Endothelial cell of umbilical vein (primary cell): Measurements from ENCODE around the gene ZNF723. TPM values are rescaled to one million over a fixed set of nuclear protein-coding genes. Genes with fewer than 3 reads are reported as not detected.

ENCODE experiments used
- BruUV-seq: library from RNA; stranded (reverse); fragments of 400-500 nt; replicated peaks from 2 replicates; lab custom pipeline; 2021; lab: Mats Ljungman, UMichigan
- CTCF ChIA-PET: fragments of 300-600, 350-600 bp; sonication (Branson Sonifier 250); formaldehyde crosslinking; loops from one replicate; lab custom pipeline; 2021; ENCODE audit warnings: antibody characterized with exemption, inconsistent platforms; lab: Charles Lee
- POLR2A ChIA-PET: fragments of 300-600, 350-600 bp; sonication (Branson Sonifier 250); formaldehyde crosslinking; loops from one replicate; lab custom pipeline; 2021; ENCODE audit warnings: antibody characterized with exemption, inconsistent platforms; lab: Charles Lee
- DNase-seq: peaks from one replicate; pipeline ENCODE4 v3.0.0-alpha.2; 2011; ENCODE audit warnings: low read depth, low spot score
- FAIRE-seq: peaks from 2 replicates; lab custom pipeline; 2011; peaks lifted over from hg19 to GRCh38; lab: Jason Lieb, UNC
- H2AFZ ChIP-seq: 2 replicates; pipeline ENCODE4 v1.6.0; 2012; ENCODE audit warnings: low read depth, low read length, control low read depth, inconsistent platforms
- H3K27ac ChIP-seq: 2 replicates; pipeline ENCODE4 v1.5.1; 2011; ENCODE audit warnings: low read depth, mild to moderate bottlenecking, control low read depth, low read length, moderate library complexity; ENCODE audit not compliant: insufficient read depth
- H3K27me3 ChIP-seq, 2 experiments: 2 replicates each; pipeline versions ENCODE4 v1.6.0 to v1.6.1; 2011; ENCODE audit warnings: low read length in 2 of 2, mixed read lengths in 1 of 2; ENCODE audit not compliant: control insufficient read depth in 2 of 2, insufficient read depth in 2 of 2
- H3K36me3 ChIP-seq, 2 experiments: 2 replicates in 1 of 2; 3 replicates in 1 of 2; pipeline ENCODE4 v1.5.1; 2011; ENCODE audit warnings: low read length in 2 of 2, mild to moderate bottlenecking in 1 of 2, moderate library complexity in 1 of 2; ENCODE audit not compliant: control insufficient read depth in 2 of 2, insufficient read depth in 2 of 2; ENCODE audit errors: extremely low read depth in 1 of 2
- H3K4me1 ChIP-seq: 3 replicates; pipeline ENCODE4 v1.5.1; 2011; ENCODE audit warnings: mild to moderate bottlenecking, low read length; ENCODE audit not compliant: control insufficient read depth, insufficient read depth; ENCODE audit errors: extremely low read depth
- H3K4me2 ChIP-seq: 2 replicates; pipeline ENCODE4 v1.6.1; 2011; ENCODE audit warnings: low read length, control low read depth, mixed read lengths; ENCODE audit not compliant: insufficient read depth
- H3K4me3 ChIP-seq, 3 experiments: fragments of 200-600 bp in 1 of 3; sonication (generic), shearing (Covaris generic) in 1 of 3; replicated peaks in 1 of 3; 2 replicates each; pipeline ENCODE4 v1.5.1; 2011 to 2016; ENCODE audit warnings: control low read depth in 3 of 3, low read length in 3 of 3, mild to moderate bottlenecking in 2 of 3, inconsistent platforms in 1 of 3, low read depth in 1 of 3, moderate library complexity in 1 of 3; ENCODE audit not compliant: insufficient read depth in 1 of 3
- H3K79me2 ChIP-seq: 2 replicates; pipeline ENCODE4 v1.6.0; 2012; ENCODE audit warnings: low read length, inconsistent platforms; ENCODE audit not compliant: control insufficient read depth, insufficient read depth
- H3K9ac ChIP-seq: replicated peaks from 2 replicates; pipeline ENCODE3; 2011; ENCODE audit warnings: low read length, control low read depth; ENCODE audit not compliant: insufficient read depth; ENCODE audit errors: extremely low read depth
- H3K9me1 ChIP-seq: replicated peaks from 3 replicates; pipeline ENCODE4 v1.6.0; 2011; ENCODE audit warnings: mild to moderate bottlenecking, low read length; ENCODE audit not compliant: control insufficient read depth, insufficient read depth; ENCODE audit errors: extremely low read depth
- H3K9me3 ChIP-seq: replicated peaks from 2 replicates; pipeline ENCODE4 v1.5.1; 2012; ENCODE audit warnings: low read length, inconsistent platforms; ENCODE audit not compliant: control insufficient read depth, insufficient read depth
- H4K20me1 ChIP-seq: replicated peaks from 2 replicates; pipeline ENCODE3; 2011; ENCODE audit warnings: mild to moderate bottlenecking, low read length; ENCODE audit not compliant: control insufficient read depth, insufficient read depth; ENCODE audit errors: extremely low read depth
- CTCF ChIP-seq, 2 donors: IDR thresholded peaks; 1 replicate in 1 of 2; 2 replicates in 1 of 2; pipeline ENCODE4 v1.5.1; 2011; ENCODE audit warnings: low read length in 2 of 2, mild to moderate bottlenecking in 2 of 2, moderate library complexity in 2 of 2, control low read depth in 1 of 2, inconsistent platforms in 1 of 2, low read depth in 1 of 2; ENCODE audit not compliant: insufficient read depth in 1 of 2; ENCODE audit errors: extremely low read depth in 1 of 2
- EZH2 ChIP-seq: IDR thresholded peaks from 2 replicates; pipeline ENCODE4 v1.6.1; 2012; ENCODE audit warnings: borderline replicate concordance, low read depth, mild to moderate bottlenecking, moderate library complexity, low read length, inconsistent platforms; ENCODE audit not compliant: severe bottlenecking
- FOS ChIP-seq: IDR thresholded peaks from 2 replicates; pipeline ENCODE4 v1.6.1; 2011; ENCODE audit warnings: mild to moderate bottlenecking, low read length, moderate library complexity, borderline replicate concordance; ENCODE audit not compliant: insufficient read depth
- GATA2 ChIP-seq: IDR thresholded peaks from 2 replicates; pipeline ENCODE4 v1.7.0; 2011; ENCODE audit warnings: low read depth, mild to moderate bottlenecking, moderate library complexity, mixed read lengths, low read length; ENCODE audit not compliant: insufficient read length, insufficient read depth
- JUN ChIP-seq: IDR thresholded peaks from 2 replicates; pipeline ENCODE4 v1.6.1; 2011; ENCODE audit warnings: borderline replicate concordance, low read depth; ENCODE audit not compliant: insufficient read length, insufficient read depth
- MAX ChIP-seq: IDR thresholded peaks from 2 replicates; pipeline ENCODE4 v1.6.1; 2011; ENCODE audit not compliant: insufficient read depth, insufficient read length
- MYC ChIP-seq: IDR thresholded peaks from one replicate; pipeline ENCODE4 v1.6.1; 2011; ENCODE audit warnings: mild to moderate bottlenecking, low read depth, low read length
- POLR2A ChIP-seq: IDR thresholded peaks from 2 replicates; pipeline ENCODE4 v1.6.1; 2012; ENCODE audit warnings: low read depth, mild to moderate bottlenecking, control low read depth, low read length
- POLR2AphosphoS5 ChIP-seq: IDR thresholded peaks from 2 replicates; pipeline ENCODE4 v1.6.1; 2012; ENCODE audit warnings: low read depth, mild to moderate bottlenecking, control low read depth, low read length, moderate library complexity; ENCODE audit not compliant: insufficient read depth
- dilution Hi-C: fragments of 300-500 bp; cut with MboI; formaldehyde crosslinking; loops from one replicate; pipeline ENCODE4 v1.15.0; 2019; ENCODE audit warnings: low sequenced_read_pairs; ENCODE audit not compliant: extremely low pct_ligation_motif_present
- intact Hi-C: fragments of 100-400 bp; cut with micrococcal nuclease; formaldehyde crosslinking; loops from one replicate; pipeline ENCODE4 v1.10.0; 2022
- polyA plus RNA-seq, 4 experiments: library from polyadenylated mRNA; depleted of rRNA in 3 of 4; stranded (reverse) in 3 of 4; unstranded in 1 of 4; fragments of >200 nt; gene quantifications; 2 replicates each; pipeline versions ENCODE4 v1.2.1 to v1.2.3, GENCODE V29; 2011 to 2012; ENCODE audit warnings: missing spikeins in 1 of 4
- total RNA-seq: library from RNA; stranded (reverse); gene quantifications from 2 replicates; pipeline ENCODE4 v1.2.3, GENCODE V29; 2021

Gene ZNF723
- total and polyA plus RNA-seq, 2 donors (not counting 3 experiments of a cell fraction or from before 2014, with no cell fraction given), result not detected

GRCh38 chr19:22797040-22797439 lies 35.1 kb upstream of the ZNF723 start:
- intact Hi-C loops, result no loop called here
- Histone ChIP-seq H3K9me1 (no peaks in the 10 kb centered on the region), H3K36me3 (no peaks in the 10 kb centered on the region), H3K79me2 (no peaks in the 10 kb centered on the region), H3K27me3 (no peaks in the 10 kb centered on the region), H3K4me1 (no peaks in the 10 kb centered on the region), H2AFZ (no peak overlapping the region), H3K4me3 (no peak overlapping the region), H3K4me2 (no peak overlapping the region), H3K9ac (no peak overlapping the region), H3K27ac (no peak overlapping the region), H4K20me1 (no peaks in the 10 kb centered on the region), H3K9me3 (peaks cover 1% of the 10 kb centered on the region)
- no peak for FAIRE-seq
- POLR2A ChIA-PET, result no interaction called here
- CTCF ChIA-PET, result no interaction called here
- no peak for DNase-seq
- dilution Hi-C loops, result no loop called here
- no TSS peak for BruUV-seq
- TF ChIP-seq MYC (no peak), CTCF (IDR thresholded peaks at IDR 0.05; ENCODE audit: extremely low read depth in 1 of 2, insufficient read depth in 1 of 2, low read depth in 1 of 2, low read length in 2 of 2) (no peak), FOS (no peak), EZH2 (no peak), JUN (no peak), GATA2 (no peak), POLR2A (no peak), MAX (no peak), POLR2AphosphoS5 (no peak)
